Gastrocnemius medialis (tissue), 4 donors: ENCODE measurements around the gene SLC34A2. TPM values are rescaled to one million over a fixed set of nuclear protein-coding genes. Genes with fewer than 3 reads are reported as not detected.

ENCODE experiments used
- ATAC-seq, 2 donors: fragments of 150-250 bp; one replicate each; pipeline ENCODE4 v1.9.1; 2016
- DNase-seq, 2 donors: peaks; one replicate each; pipeline ENCODE4 v3.0.0-alpha.2; 2019
- H3K27ac ChIP-seq, 4 donors: fragments of 200-600 bp; sonication (generic); 1 replicate in 1 of 4; 2 replicates in 3 of 4; pipeline ENCODE4 v1.5.1; 2016 to 2018; ENCODE audit warnings: mild to moderate bottlenecking in 2 of 4, moderate library complexity in 1 of 4
- H3K27me3 ChIP-seq, 3 donors: fragments of 200-600 bp; sonication (generic) in 2 of 3; 1 replicate in 1 of 3; 2 replicates in 2 of 3; pipeline versions ENCODE4 v1.5.1 to v1.6.0; 2016 to 2019; ENCODE audit warnings: mild to moderate bottlenecking in 1 of 3, moderate library complexity in 1 of 3
- H3K36me3 ChIP-seq, 2 donors: fragments of 200-600 bp; sonication (generic) in 1 of 2; one replicate each; pipeline ENCODE4 v1.5.1; 2017 to 2018
- H3K4me1 ChIP-seq, 2 donors: fragments of 200-600 bp; sonication (generic) in 1 of 2; one replicate each; pipeline ENCODE4 v1.5.1; 2016 to 2017; ENCODE audit warnings: mild to moderate bottlenecking in 2 of 2
- H3K4me3 ChIP-seq, 4 donors: fragments of 200-600 bp; sonication (generic) in 3 of 4; 1 replicate in 1 of 4; 2 replicates in 3 of 4; pipeline ENCODE4 v1.5.1; 2016 to 2019; ENCODE audit warnings: mild to moderate bottlenecking in 2 of 4
- H3K9me3 ChIP-seq, 3 donors: fragments of 200-600 bp; sonication (generic) in 2 of 3; 1 replicate in 1 of 3; 2 replicates in 2 of 3; pipeline ENCODE4 v1.5.1; 2016 to 2019
- CTCF ChIP-seq, 5 experiments: fragments of 450-650 bp in 3 of 5; fragments of 200-600 bp in 2 of 5; sonication (generic) in 2 of 5; IDR thresholded peaks in 4 of 5; conservative IDR thresholded peaks in 1 of 5; 1 replicate in 4 of 5; 2 replicates in 1 of 5; pipeline ENCODE4 v1.5.1; 2016 to 2019; ENCODE audit warnings: antibody characterized with exemption in 5 of 5, mild to moderate bottlenecking in 3 of 5, moderate library complexity in 3 of 5
- POLR2A ChIP-seq, 2 donors: fragments of 450-650 bp; IDR thresholded peaks; one replicate each; pipeline ENCODE4 v1.6.1; 2017; ENCODE audit warnings: antibody characterized with exemption in 2 of 2, mild to moderate bottlenecking in 2 of 2, moderate library complexity in 2 of 2
- in situ Hi-C, 4 donors: fragments of 200-750 bp; cut with MboI; loops; one replicate each; pipeline versions ENCODE4 v1.15.0 to v1.8.0; 2017; ENCODE audit warnings: low sequenced_read_pairs in 4 of 4
- intact Hi-C: fragments of 100-400 bp; cut with DNase I; formaldehyde crosslinking; loops from one replicate; pipeline ENCODE4 v1.15.1; 2023; ENCODE audit warnings: low total_unique reads
- total RNA-seq, 4 donors: library from RNA; depleted of rRNA; stranded (reverse); fragments of >200 nt; gene quantifications; one replicate each; pipeline versions ENCODE4 v1.1.0 to v1.2.3, GENCODE V29; 2016

SLC34A2 gene
- total RNA-seq, 4 donors from 2014 or later = not detected

GRCh38 chr4:25650311-25650710 is 5.3 kb upstream of the SLC34A2 start:
- Histone ChIP-seq H3K4me1 (no peaks in the 10 kb centered on the region), H3K27me3 (peaks cover 0 to 9% (median 8%) of the 10 kb centered on the region in 3 donors), H3K36me3 (no peaks in the 10 kb centered on the region), H3K9me3 (no peaks in the 10 kb centered on the region), H3K4me3 (no peak overlapping the region), H3K27ac (no peak overlapping the region)
- in situ Hi-C loops = no loop called here
- intact Hi-C loops = no loop called here
- ATAC-seq (no peak), DNase-seq (no peak)
- TF ChIP-seq POLR2A (IDR thresholded peaks at IDR 0.05) (no peak), CTCF (IDR thresholded peaks at IDR 0.05 in 4 of 5, conservative IDR thresholded peaks at IDR 0.05 in 1 of 5) (no peak)

GRCh38 chr4:25651682-25652081 is 4.0 kb upstream of the SLC34A2 start:
- in situ Hi-C loops = no loop called here
- DNase-seq = no peak
- H3K36me3 ChIP-seq = no peaks in the 10 kb centered on the region

GRCh38 chr4:25654031-25654970 is 1.4 kb upstream of the SLC34A2 start:
- ATAC-seq = no peak
- in situ Hi-C loops = no loop called here
- H3K27me3 ChIP-seq = peaks cover 14 to 25% (median 14%) of the 10 kb centered on the region in 3 donors

More at GRCh38 chr4:25651682-25652081, 4.0 kb upstream of the SLC34A2 start:
- peaks cover 12 to 19% (median 14%) of the 10 kb centered on the region in 3 donors for H3K27me3 ChIP-seq
- no peak overlapping the region for H3K4me3 ChIP-seq
- H3K9me3 ChIP-seq = no peaks in the 10 kb centered on the region
- no peak overlapping the region for H3K27ac ChIP-seq
- TF ChIP-seq CTCF (IDR thresholded peaks at IDR 0.05 in 4 of 5, conservative IDR thresholded peaks at IDR 0.05 in 1 of 5) (no peak), POLR2A (IDR thresholded peaks at IDR 0.05) (no peak)
- ATAC-seq = no peak
- H3K4me1 ChIP-seq = no peaks in the 10 kb centered on the region
- intact Hi-C loops = no loop called here

GRCh38 chr4:25656031-25656430 is 380 bp downstream of the SLC34A2 start:
- DNase-seq (no peak), ATAC-seq (no peak)
- in situ Hi-C loops = no loop called here
- intact Hi-C loops = no loop called here
- Histone ChIP-seq H3K4me3 (no peak overlapping the region), H3K4me1 (no peaks in the 10 kb centered on the region), H3K9me3 (no peaks in the 10 kb centered on the region), H3K27ac (no peak overlapping the region), H3K36me3 (no peaks in the 10 kb centered on the region), H3K27me3 (peaks cover 14 to 25% (median 14%) of the 10 kb centered on the region in 3 donors)
- no peak for TF ChIP-seq POLR2A (IDR thresholded peaks at IDR 0.05)

More at GRCh38 chr4:25654031-25654970, 1.4 kb upstream of the SLC34A2 start:
- Histone ChIP-seq H3K36me3 (no peaks in the 10 kb centered on the region), H3K4me3 (no peak overlapping the region), H3K4me1 (no peaks in the 10 kb centered on the region), H3K27ac (no peak overlapping the region), H3K9me3 (no peaks in the 10 kb centered on the region)
- DNase-seq = no peak
- intact Hi-C loops = no loop called here
- TF ChIP-seq POLR2A (IDR thresholded peaks at IDR 0.05) (no peak), CTCF (IDR thresholded peaks at IDR 0.05 in 4 of 5, conservative IDR thresholded peaks at IDR 0.05 in 1 of 5) (no peak)

GRCh38 chr4:25658357-25658771 is 2.7 kb downstream of the SLC34A2 start:
- no peak for TF ChIP-seq CTCF (IDR thresholded peaks at IDR 0.05 in 4 of 5, conservative IDR thresholded peaks at IDR 0.05 in 1 of 5)
- Histone ChIP-seq H3K4me3 (no peak overlapping the region), H3K27ac (no peak overlapping the region), H3K36me3 (no peaks in the 10 kb centered on the region), H3K4me1 (no peaks in the 10 kb centered on the region), H3K27me3 (peaks cover 14 to 25% (median 14%) of the 10 kb centered on the region in 3 donors), H3K9me3 (no peaks in the 10 kb centered on the region)
- ATAC-seq = no peak
- no peak for DNase-seq
- in situ Hi-C loops = no loop called here
- intact Hi-C loops = no loop called here
